Caki2 (cell line): ENCODE measurements around the gene SNRNP25. TPM values are rescaled to one million over a fixed set of nuclear protein-coding genes. Genes with fewer than 3 reads are reported as not detected.
A peak's percentile ranks its signal among the peaks of the same experiment; 100 is the strongest.

ENCODE experiments used
- DNase-seq: peaks from one replicate; pipeline ENCODE4 v3.0.0-alpha.2; 2015; ENCODE audit warnings: low read depth
- in situ Hi-C: cut with HindIII; loops from 2 replicates; pipeline ENCODE4 v1.10.0; 2016; ENCODE audit warnings: low sequenced_read_pairs, low pct_unique_long_range_greater_than_20kb, mixed read lengths
- total RNA-seq: library from RNA; depleted of rRNA; stranded (reverse); fragments of >200 nt; shearing (Covaris generic); gene quantifications from 2 replicates; pipeline ENCODE4 v1.2.3, GENCODE V29; 2014; ENCODE audit warnings: low replicate concordance

Gene SNRNP25
- total RNA-seq, 1 experiment from 2014 or later = 83.6 TPM

DNA sequence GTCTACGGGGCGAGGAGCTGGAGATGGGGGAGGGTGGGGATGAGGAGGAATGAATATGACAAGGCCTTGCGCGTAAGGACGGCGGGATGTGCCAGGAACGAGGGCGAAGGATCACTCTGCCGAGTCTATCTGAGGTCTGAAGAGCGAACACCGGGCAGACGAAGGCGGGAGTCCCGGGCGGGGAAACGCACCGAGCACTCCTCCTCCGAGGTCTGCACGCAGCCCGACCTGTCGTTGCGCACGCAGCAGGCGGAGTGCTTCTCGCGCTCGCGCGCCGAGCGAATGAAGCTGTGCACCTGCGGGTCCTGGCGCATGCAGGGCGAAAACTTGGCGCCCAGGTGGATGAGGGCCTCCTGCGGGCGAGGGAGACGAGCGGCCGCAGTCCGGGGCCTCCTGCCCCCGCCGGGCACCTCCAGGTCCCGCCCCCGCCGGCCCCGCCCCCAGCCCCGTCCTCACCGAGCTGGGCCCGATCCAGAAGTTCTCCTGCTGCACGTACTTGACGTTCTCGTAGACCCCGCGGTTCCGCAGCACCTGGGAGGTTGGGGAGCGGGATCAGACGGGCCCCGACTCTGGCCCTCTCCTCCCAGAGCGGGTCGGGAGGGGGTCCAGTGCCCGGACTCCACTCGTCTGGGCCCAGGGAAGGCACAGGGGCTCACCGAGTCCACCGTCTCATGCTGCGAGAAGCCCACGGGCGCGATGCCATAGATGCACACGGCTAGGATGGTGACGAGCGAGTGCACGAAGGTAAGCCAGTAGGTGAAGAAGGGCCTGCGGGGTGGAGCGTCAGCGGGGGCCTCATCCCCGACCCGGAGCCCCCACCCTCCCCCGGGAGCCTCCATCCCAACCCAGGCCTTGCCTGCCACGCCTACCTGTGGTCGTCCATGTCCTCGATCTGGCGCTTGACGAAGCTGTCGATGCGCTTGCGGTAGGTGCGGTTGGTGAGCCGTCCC is 7.6 kb downstream of the SNRNP25 start:
- in situ Hi-C loops = no loop called here
- no peak for DNase-seq

- DNase-seq = no peak
- in situ Hi-C loops = no loop called here
Observed at GRCh38 chr16:61879-62281, 8.3 kb downstream of the SNRNP25 start.

GRCh38 chr16:62283-62967 is 8.8 kb downstream of the SNRNP25 start:
- in situ Hi-C loops = no loop called here
- no peak for DNase-seq

GRCh38 chr16:62968-63391 is 9.4 kb downstream of the SNRNP25 start:
- in situ Hi-C loops = no loop called here
- no peak for DNase-seq

DNA sequence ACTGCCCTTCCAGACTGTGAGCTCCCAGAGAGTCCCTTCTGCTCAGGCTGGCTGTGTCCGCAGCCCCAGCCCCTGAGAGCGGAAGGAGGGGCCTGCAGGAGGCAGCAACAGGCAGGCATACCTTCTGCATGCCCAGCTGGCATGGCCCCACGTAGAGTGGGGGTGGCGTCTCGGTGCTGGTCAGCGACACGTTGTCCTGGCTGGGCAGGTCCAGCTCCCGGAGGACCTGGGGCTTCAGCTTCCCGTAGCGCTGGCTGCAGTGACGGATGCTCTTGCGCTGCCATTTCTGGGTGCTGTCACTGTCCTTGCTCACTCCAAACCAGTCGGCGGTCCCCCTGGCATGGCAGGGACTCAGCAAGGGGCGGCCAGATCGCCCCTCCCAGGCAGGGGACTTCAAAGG is 9.8 kb downstream of the SNRNP25 start:
- DNase-seq = no peak

DNA sequence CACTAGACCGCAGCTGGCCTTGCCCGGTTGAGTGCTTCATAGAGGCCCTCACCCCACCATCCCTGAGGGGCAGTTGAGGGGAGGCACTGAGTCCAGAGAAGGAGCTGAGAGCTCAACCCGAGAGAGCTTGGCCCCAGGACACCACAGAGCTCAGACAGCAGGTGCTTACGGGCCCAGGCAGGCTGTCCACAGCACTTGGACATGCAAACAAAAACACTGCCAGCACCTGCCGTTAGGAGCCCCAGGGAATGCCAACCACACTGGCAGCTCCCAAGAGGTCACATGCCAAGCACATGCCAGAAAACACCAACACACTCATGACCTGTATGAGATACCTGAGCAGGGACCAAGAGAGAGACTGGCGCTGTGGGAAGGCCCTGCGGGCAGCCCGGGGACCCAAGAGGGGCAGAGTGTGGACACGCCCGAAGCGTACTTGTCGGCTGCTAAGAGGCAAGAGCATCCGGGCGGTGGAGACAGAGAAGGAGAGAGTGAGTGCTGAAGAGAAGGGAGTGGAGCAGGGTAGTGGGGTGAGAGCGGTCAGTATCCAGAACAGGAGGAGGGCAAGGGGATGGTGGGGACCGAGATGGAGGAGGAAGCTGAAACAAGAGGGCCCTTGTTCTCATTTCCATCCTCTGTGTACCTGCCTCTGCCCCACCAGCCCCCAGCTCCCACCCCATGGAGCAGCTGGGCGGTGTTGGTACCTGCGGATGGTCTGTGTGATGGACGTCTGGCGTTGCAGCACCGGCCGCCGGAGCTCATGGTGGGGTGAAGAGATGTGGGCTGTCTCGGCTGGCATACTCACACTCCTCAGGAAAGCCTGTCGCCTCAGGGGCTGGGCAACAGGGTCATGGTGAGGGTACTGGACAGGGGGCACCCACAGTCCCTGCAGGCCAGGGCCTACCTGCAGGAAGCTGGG is 10.6 kb downstream of the SNRNP25 start:
- in situ Hi-C loops = no loop called here
- DNase-seq = no peak

More for the DNA sequence above, 9.8 kb downstream of the SNRNP25 start:
- in situ Hi-C loops = no loop called here

DNA sequence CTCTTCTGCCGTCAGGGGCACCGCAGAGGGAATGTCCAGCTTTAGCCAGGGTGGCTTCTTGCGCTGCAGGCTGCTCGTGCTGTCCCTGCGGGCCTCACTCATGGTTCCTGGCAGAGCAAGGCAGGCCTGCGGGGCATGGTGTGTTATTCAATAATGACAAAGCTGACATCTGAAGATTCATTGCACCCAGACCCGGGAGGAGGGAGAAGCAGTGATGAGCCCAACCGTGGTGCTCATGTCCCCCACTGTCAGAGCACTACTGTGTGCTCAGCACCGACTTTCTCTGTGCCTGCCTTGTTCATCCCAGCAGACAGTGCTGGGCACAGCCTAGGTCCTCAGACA is 11.3 kb downstream of the SNRNP25 start:
- DNase-seq = no peak
- in situ Hi-C loops = no loop called here

- peak; percentile 75 for DNase-seq
- in situ Hi-C loops = no loop called here
Observed at GRCh38 chr16:65745-66144, 12.1 kb downstream of the SNRNP25 start.

- in situ Hi-C loops = no loop called here
- DNase-seq = no peak
Observed at GRCh38 chr16:66309-67182, 12.9 kb downstream of the SNRNP25 start.

DNA sequence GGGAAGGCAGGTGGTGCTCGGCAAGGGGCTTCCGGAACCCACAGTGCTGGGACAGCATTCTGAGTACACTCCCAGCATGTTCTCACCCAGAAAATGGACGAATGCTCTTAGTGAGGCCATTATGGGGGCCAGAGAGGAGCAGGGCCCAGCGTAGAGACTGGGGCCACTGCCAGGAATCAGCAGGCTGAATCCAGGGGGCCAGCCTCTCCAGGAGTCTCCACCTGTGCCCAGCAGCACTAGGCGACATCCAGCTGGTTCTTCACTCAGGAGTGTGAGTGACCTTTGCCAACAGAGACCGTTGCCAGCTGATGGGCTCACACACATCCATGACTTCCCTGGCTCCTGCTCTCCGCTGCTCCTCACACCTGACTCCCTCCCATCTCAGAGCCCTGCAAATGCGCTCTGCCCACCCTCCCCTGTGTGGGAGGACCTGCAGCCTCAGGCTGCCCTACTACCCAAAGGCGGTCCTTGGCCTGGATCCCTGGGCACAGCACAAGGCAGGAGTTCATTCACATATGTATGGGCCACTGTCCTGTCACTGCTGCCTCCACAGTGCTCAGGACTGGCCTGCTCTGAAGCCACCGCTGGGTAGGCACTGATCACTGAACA is 13.7 kb downstream of the SNRNP25 start:
- no peak for DNase-seq
- in situ Hi-C loops = no loop called here

GRCh38 chr16:67884-68789 is 14.5 kb downstream of the SNRNP25 start:
- DNase-seq = no peak
- in situ Hi-C loops = no loop called here

- in situ Hi-C loops = no loop called here
- DNase-seq = no peak
Observed at GRCh38 chr16:69181-69580, 15.6 kb downstream of the SNRNP25 start.

GRCh38 chr16:71210-71539 is 17.5 kb downstream of the SNRNP25 start:
- in situ Hi-C loops = no loop called here
- no peak for DNase-seq

DNA sequence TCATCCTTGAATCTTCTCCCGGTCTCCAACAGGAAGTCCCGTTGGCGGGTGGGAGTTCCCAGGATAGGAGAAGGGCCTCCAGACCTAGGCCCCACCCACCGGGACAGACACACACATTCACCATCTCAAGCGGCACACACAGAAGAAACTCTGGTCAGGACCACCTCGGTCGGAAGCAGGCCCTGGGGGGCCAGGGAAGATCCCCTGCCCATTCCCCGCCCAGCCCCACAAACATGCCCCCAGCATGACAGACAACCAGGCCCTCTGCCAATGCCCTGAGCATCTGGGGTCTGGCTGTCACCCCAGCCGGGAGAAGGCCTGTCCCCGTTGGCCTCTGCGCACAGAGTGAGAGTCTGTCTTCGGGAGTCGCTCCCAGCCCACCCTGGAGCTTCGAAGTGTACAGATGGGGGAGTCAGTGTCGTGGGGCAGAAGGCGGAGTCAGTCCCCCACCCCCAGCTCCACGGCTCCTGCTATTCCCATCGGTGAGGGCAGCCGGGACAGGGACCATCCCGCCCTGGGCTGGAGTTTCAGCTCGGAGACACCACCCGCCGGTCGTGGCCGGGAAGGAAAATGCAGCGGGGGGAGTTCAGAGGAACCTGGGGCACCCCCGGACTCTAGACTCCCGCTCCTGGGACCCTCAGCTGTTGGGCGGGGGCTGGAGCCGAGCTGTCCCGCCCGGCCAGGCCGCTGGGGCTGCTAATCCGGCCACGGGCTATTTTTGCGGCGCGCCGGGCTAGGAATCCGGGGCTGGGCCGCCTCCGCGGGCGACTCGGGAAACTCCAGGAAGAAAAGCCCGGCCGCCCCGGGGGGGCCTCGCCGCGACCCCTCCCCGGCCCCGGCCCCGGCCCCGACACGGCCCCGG is 18.1 kb downstream of the SNRNP25 start:
- in situ Hi-C loops = no loop called here
- DNase-seq = peak; percentile 73

DNA sequence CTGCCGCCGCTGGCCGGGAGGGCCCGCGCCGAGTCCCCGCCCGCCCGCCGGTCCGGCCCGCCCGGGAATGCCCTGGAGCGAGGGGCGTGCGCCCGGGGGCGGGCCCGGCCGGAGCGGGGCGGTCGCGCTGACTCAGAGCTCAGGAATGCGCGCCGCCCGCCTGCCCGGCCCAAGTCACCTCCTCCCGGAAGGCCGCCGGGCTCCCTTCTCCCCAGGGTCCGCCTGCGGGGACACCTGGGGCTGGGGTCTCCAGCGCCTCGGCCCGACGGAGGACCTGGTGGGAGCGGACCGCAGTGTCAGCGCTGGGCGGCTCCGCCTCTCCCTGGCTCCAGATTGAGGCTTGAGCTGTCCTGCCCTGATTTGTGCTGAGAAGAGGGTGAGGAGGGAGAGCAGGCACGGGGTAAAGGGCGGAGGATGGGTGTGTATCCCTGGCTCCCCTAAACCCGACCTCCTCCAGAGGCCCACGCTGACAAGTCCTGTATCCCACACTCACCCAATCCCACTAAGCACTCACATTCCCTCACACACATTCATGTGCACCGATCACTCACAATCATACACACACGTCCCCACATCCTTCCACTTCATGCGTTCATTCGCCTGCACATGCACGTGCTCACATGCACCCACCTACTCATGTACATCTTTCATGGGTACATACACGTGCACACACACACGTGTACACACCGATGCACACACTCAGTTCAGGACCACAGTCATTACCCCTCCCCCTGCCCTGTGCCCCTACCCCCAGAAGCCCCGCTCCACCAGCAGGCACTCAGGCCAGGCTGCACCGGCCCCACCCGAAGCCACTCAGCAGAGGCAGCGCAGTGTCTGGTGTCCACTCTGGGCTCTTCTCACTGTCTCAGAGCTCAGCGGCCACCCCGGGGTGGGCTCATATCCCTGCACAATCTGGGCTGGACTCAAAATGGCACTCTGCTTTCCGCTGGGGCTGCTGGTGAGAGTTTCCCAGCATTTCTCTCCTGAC is 19.2 kb downstream of the SNRNP25 start, which contains the start of gene RHBDF1:
Gene RHBDF1, minus strand, starts transcription at position 71 of the 988 bp plus-strand sequence. CDS start 7,616 bp downstream, outside the sequence.
- in situ Hi-C loops = no loop called here
- peak; percentile 56 for DNase-seq
